ENCODE measurements around the gene ZNF12. TPM values are rescaled to one million over a fixed set of nuclear protein-coding genes. Genes with fewer than 3 reads are reported as not detected.

ZNF12 gene
- total and polyA plus RNA-seq, 8 donors: 3.9 to 222 (median 26.2) TPM

- 96 to 99% (median 98%) methylated on average over 11 to 12 of the region's 12 CpGs for WGBS, 5 donors
- intact Hi-C loops (cut with DNase I; ENCODE audit: low total_unique reads): no loop called here
Measured at GRCh38 chr7:6650521-6651011, 56.2 kb downstream of the ZNF12 start.

GRCh38 chr7:6650086-6650485 is 56.7 kb downstream of the ZNF12 start:
- TF ChIP-seq POLR2AphosphoS5 (IDR thresholded peaks at IDR 0.05) (no peak), POLR2A (IDR thresholded peaks at IDR 0.05) (no peak), EP300 (IDR thresholded peaks at IDR 0.05) (no peak), CTCF (IDR thresholded peaks at IDR 0.05) (no peak)
- intact Hi-C loops (cut with DNase I; ENCODE audit: low total_unique reads): no loop called here
- 93 to 96% (median 95%) methylated on average over 10 of the region's 10 CpGs for WGBS, 5 donors

More at GRCh38 chr7:6650521-6651011, 56.2 kb downstream of the ZNF12 start:
- H3K4me3 ChIP-seq: no peak overlapping the region
- H3K36me3 ChIP-seq: peaks cover 59 to 100% (median 98%) of the 10 kb centered on the region in 4 donors
- H3K27me3 ChIP-seq: no peaks in the 10 kb centered on the region
- H3K9me3 ChIP-seq: peaks cover 0 to 15% (median 7%) of the 10 kb centered on the region in 4 donors
- DNase-seq: no peak
- TF ChIP-seq CTCF (IDR thresholded peaks at IDR 0.05): no peak
- no peak for TF ChIP-seq POLR2A (IDR thresholded peaks at IDR 0.05)
- TF ChIP-seq POLR2AphosphoS5 (IDR thresholded peaks at IDR 0.05): no peak
- TF ChIP-seq EP300 (IDR thresholded peaks at IDR 0.05): no peak
- no peak overlapping the region for H3K27ac ChIP-seq
- no peaks in the 10 kb centered on the region for H3K4me1 ChIP-seq

GRCh38 chr7:6649241-6649961 is 57.3 kb downstream of the ZNF12 start:
- WGBS, 5 donors: 83 to 89% (median 87%) methylated on average over 9 to 13 of the region's 13 CpGs
- H3K4me3 ChIP-seq: no peak overlapping the region
- peaks cover 0 to 15% (median 7%) of the 10 kb centered on the region in 4 donors for H3K9me3 ChIP-seq
- no peaks in the 10 kb centered on the region for H3K27me3 ChIP-seq
- TF ChIP-seq CTCF (IDR thresholded peaks at IDR 0.05) (no peak), POLR2A (IDR thresholded peaks at IDR 0.05) (no peak), EP300 (IDR thresholded peaks at IDR 0.05) (no peak), POLR2AphosphoS5 (IDR thresholded peaks at IDR 0.05) (no peak)
- intact Hi-C loops (cut with DNase I; ENCODE audit: low total_unique reads): no loop called here
- no peak overlapping the region for H3K27ac ChIP-seq
- DNase-seq: no peak
- peaks cover 58 to 100% (median 98%) of the 10 kb centered on the region in 4 donors for H3K36me3 ChIP-seq
- no peaks in the 10 kb centered on the region for H3K4me1 ChIP-seq

More at GRCh38 chr7:6650086-6650485, 56.7 kb downstream of the ZNF12 start:
- H3K36me3 ChIP-seq: peaks cover 58 to 100% (median 98%) of the 10 kb centered on the region in 4 donors
- DNase-seq: no peak
- no peak overlapping the region for H3K27ac ChIP-seq
- no peaks in the 10 kb centered on the region for H3K27me3 ChIP-seq
- no peaks in the 10 kb centered on the region for H3K4me1 ChIP-seq
- peaks cover 0 to 15% (median 7%) of the 10 kb centered on the region in 4 donors for H3K9me3 ChIP-seq
- no peak overlapping the region for H3K4me3 ChIP-seq

GRCh38 chr7:6648815-6649104 is 58.0 kb downstream of the ZNF12 start:
- H3K36me3 ChIP-seq: peaks cover 59 to 100% (median 98%) of the 10 kb centered on the region in 4 donors
- no peak for DNase-seq
- no peak overlapping the region for H3K27ac ChIP-seq
- no peaks in the 10 kb centered on the region for H3K4me1 ChIP-seq
- intact Hi-C loops (cut with DNase I; ENCODE audit: low total_unique reads): no loop called here
- TF ChIP-seq EP300 (IDR thresholded peaks at IDR 0.05): no peak
- no peak for TF ChIP-seq POLR2A (IDR thresholded peaks at IDR 0.05)
- TF ChIP-seq CTCF (IDR thresholded peaks at IDR 0.05): no peak
- TF ChIP-seq POLR2AphosphoS5 (IDR thresholded peaks at IDR 0.05): no peak
- H3K9me3 ChIP-seq: peaks cover 0 to 15% (median 7%) of the 10 kb centered on the region in 4 donors
- no peak overlapping the region for H3K4me3 ChIP-seq
- no peaks in the 10 kb centered on the region for H3K27me3 ChIP-seq
- 88 to 100% (median 95%) methylated on average over 3 to 5 of the region's 5 CpGs for WGBS, 5 donors

Measured in stomach (tissue), 9 donors.